ENCODE data around the gene ACSF2. TPM values are rescaled to one million over a fixed set of nuclear protein-coding genes. Genes with fewer than 3 reads are reported as not detected.

Gene ACSF2
- total and polyA plus RNA-seq, 2 of the 13 experiments (the other 11 are each of a cell fraction or from before 2014, with no cell fraction given) = 87.3 to 109 TPM

GRCh38 chr17:50440172-50440837 is 14.3 kb downstream of the ACSF2 start (continued):
- TF ChIP-seq ZNF318 (CRISPR knock-in tag; IDR thresholded peaks at IDR 0.05) = no peak
- peak; percentile 25; the same call in 1 of the 2 replicates for TF ChIP-seq FOXO1 (CRISPR knock-in tag; IDR thresholded peaks at IDR 0.05)
- TF ChIP-seq ZNF629 (CRISPR knock-in tag; conservative IDR thresholded peaks at IDR 0.05) = peak; percentile 21; the same call in 1 of the 2 replicates
- TF ChIP-seq UBTF (CRISPR knock-in tag; IDR thresholded peaks at IDR 0.05) = peak; percentile 47; the same call in 1 of the 2 replicates
- peak; percentile 48; the same call in 1 of the 2 replicates for TF ChIP-seq ZGPAT (CRISPR knock-in tag; IDR thresholded peaks at IDR 0.05)
- TF ChIP-seq ZNF605 (CRISPR knock-in tag; IDR thresholded peaks at IDR 0.05) = peak; percentile 52; the same call in 1 of the 2 replicates
- TF ChIP-seq ZFX (CRISPR knock-in tag; IDR thresholded peaks at IDR 0.05; ENCODE audit: low read depth) = peak; percentile 55; the same call in 1 of the 2 replicates
- no peak for TF ChIP-seq ZNF367 (CRISPR knock-in tag; IDR thresholded peaks at IDR 0.05; ENCODE audit: borderline replicate concordance)
- TF ChIP-seq ATF7 (IDR thresholded peaks at IDR 0.05) = no peak
- TF ChIP-seq ATF7 (CRISPR knock-in tag; IDR thresholded peaks at IDR 0.05) = peak; percentile 80; the same call in 1 of the 2 replicates
- TF ChIP-seq FOXC1 (CRISPR knock-in tag; IDR thresholded peaks at IDR 0.05; ENCODE audit: borderline replicate concordance) = 0 out of 2 replicates have a peak, but pooled peaks have one; percentile 38
- no peak for TF ChIP-seq RFX1 (IDR thresholded peaks at IDR 0.05)
- TF ChIP-seq JUN (CRISPR knock-in tag; IDR thresholded peaks at IDR 0.05) = no peak
- TF ChIP-seq DPF2 (CRISPR knock-in tag; IDR thresholded peaks at IDR 0.05; ENCODE audit: borderline replicate concordance, low read depth) = no peak
- peak; percentile 61 for TF ChIP-seq SRSF1 (optimal IDR thresholded peaks at IDR 0.05; ENCODE audit: low read depth, low read length)
- TF ChIP-seq MYC (CRISPR knock-in tag; IDR thresholded peaks at IDR 0.05; ENCODE audit: borderline replicate concordance) = no peak
- TF ChIP-seq AGO2 (optimal IDR thresholded peaks at IDR 0.05; ENCODE audit: low read depth, low read length) = peak; percentile 19

All from HepG2 (cell line).